Melanocyte of skin (primary cell): ENCODE data around the gene SLAMF1. TPM values are rescaled to one million over a fixed set of nuclear protein-coding genes. Genes with fewer than 3 reads are reported as not detected.

ENCODE experiments used
- total RNA-seq, 2 donors: library from RNA; depleted of rRNA; stranded (reverse); fragments of >200 nt; gene quantifications; 2 replicates each; pipeline ENCODE4 v1.2.3, GENCODE V29; 2012

The SLAMF1 gene, protein sequence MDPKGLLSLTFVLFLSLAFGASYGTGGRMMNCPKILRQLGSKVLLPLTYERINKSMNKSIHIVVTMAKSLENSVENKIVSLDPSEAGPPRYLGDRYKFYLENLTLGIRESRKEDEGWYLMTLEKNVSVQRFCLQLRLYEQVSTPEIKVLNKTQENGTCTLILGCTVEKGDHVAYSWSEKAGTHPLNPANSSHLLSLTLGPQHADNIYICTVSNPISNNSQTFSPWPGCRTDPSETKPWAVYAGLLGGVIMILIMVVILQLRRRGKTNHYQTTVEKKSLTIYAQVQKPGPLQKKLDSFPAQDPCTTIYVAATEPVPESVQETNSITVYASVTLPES
- total RNA-seq: not detected

GRCh38 chr1:160646711-160647328 is at the start of gene SLAMF1:
Gene SLAMF1, minus strand, starts transcription at chr1:160647044. Its CDS starts 99 bp downstream, at chr1:160646945.

DNA sequence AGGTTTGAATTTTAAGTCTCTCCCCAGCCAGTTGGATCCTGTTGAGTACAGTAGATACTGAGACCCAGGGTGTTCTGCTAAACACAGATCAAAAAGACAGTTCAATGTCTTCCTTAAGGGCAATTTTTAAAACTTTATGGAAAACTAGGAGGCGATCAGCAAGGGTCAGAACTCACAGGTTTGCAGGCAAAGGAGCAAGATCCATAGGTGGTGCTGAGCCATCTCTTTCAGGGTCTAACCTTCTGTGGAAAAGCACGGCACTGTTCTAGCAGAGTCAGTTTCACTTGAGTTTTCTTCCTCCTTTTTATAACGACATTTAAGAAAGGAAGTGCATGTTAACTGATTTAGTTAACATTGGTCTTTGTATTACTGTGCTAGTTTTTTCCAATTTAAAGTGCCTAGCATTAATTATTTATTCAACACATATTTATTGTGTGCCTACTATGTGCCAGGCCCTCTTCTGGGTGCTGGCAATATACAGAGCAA is 67.6 kb downstream of the SLAMF1 start, which contains the start of gene CD84:
Gene CD84, minus strand, starts transcription at position 281 of the 486 bp plus-strand sequence. Its CDS starts 59 bp downstream, at position 222.

Other genes with a start within 250 kb of the SLAMF1 start
- gene VANGL2, start 246.5 kb downstream of the SLAMF1 start, total RNA-seq: 1 to 10 TPM; 4.7 to 4.8 TPM
- not detected for gene SLAMF6, start 123.8 kb downstream of the SLAMF1 start, total RNA-seq
- gene CD84, start 67.5 kb downstream of the SLAMF1 start, total RNA-seq: not detected
- gene CD48, start 64.8 kb upstream of the SLAMF1 start, total RNA-seq: not detected
- gene SLAMF7, start 92.2 kb upstream of the SLAMF1 start, total RNA-seq: under 1 TPM in 1 of 2 donors, not detected in 1; 0.33 TPM
- gene LY9, start 149.1 kb upstream of the SLAMF1 start, total RNA-seq: not detected
- gene CD244, start 215.8 kb upstream of the SLAMF1 start, total RNA-seq: under 1 TPM in 1 of 2 donors, not detected in 1; 0.33 TPM
- not detected for gene ITLN1, start 238.1 kb upstream of the SLAMF1 start, total RNA-seq